Keratinocyte (primary cell): ENCODE measurements around the gene TICRR. TPM values are rescaled to one million over a fixed set of nuclear protein-coding genes. Genes with fewer than 3 reads are reported as not detected.

Experiments used
- DNase-seq: peaks from one replicate; pipeline ENCODE4 v3.0.0-alpha.2; 2011; ENCODE audit warnings: low read depth, missing footprints, low spot score
- FAIRE-seq: peaks from 2 replicates; lab custom pipeline; 2011; peaks lifted over from hg19 to GRCh38; lab: Jason Lieb, UNC
- H2AFZ ChIP-seq: 2 replicates; pipeline ENCODE4 v1.6.0; 2012; ENCODE audit warnings: low read length, control low read depth, inconsistent platforms; ENCODE audit not compliant: control insufficient read depth
- H3K27ac ChIP-seq: 2 replicates; pipeline ENCODE4 v1.5.1; 2011; ENCODE audit warnings: low read length; ENCODE audit not compliant: control insufficient read depth, insufficient read depth
- H3K27me3 ChIP-seq: 3 replicates; pipeline ENCODE4 v1.6.0; 2011; ENCODE audit warnings: low read length; ENCODE audit not compliant: control insufficient read depth, insufficient read depth; ENCODE audit errors: extremely low read depth
- H3K36me3 ChIP-seq, 2 experiments: 2 replicates in 1 of 2; 3 replicates in 1 of 2; pipeline ENCODE4 v1.5.1; 2011; ENCODE audit warnings: low read length in 2 of 2, mild to moderate bottlenecking in 1 of 2; ENCODE audit not compliant: control insufficient read depth in 2 of 2, insufficient read depth in 2 of 2; ENCODE audit errors: extremely low read depth in 1 of 2
- H3K4me1 ChIP-seq: 3 replicates; pipeline ENCODE4 v1.5.1; 2011; ENCODE audit warnings: low read length; ENCODE audit not compliant: control insufficient read depth, insufficient read depth; ENCODE audit errors: extremely low read depth
- H3K4me2 ChIP-seq: 3 replicates; pipeline ENCODE4 v1.6.0; 2011; ENCODE audit warnings: low read depth, low read length; ENCODE audit not compliant: control insufficient read depth, insufficient read depth; ENCODE audit errors: extremely low read depth
- H3K4me3 ChIP-seq, 3 experiments: fragments of 200-600 bp in 1 of 3; sonication (generic) in 1 of 3; 2 replicates in 2 of 3; 3 replicates in 1 of 3; pipeline ENCODE4 v1.5.1; 2011 to 2016; ENCODE audit warnings: low read length in 3 of 3, mild to moderate bottlenecking in 3 of 3, control low read depth in 2 of 3, inconsistent platforms in 1 of 3, low read depth in 1 of 3, mixed read lengths in 1 of 3, mixed run types in 1 of 3, moderate library complexity in 1 of 3; ENCODE audit not compliant: control insufficient read depth in 2 of 3, insufficient read depth in 2 of 3; ENCODE audit errors: extremely low read depth in 1 of 3
- H3K79me2 ChIP-seq: 2 replicates; pipeline ENCODE4 v1.6.0; 2012; ENCODE audit warnings: low read length; ENCODE audit not compliant: control insufficient read depth, insufficient read depth
- H3K9ac ChIP-seq: 3 replicates; pipeline ENCODE4 v1.6.0; 2011; ENCODE audit warnings: low read length; ENCODE audit not compliant: control insufficient read depth, insufficient read depth; ENCODE audit errors: extremely low read depth
- H3K9me1 ChIP-seq: 3 replicates; pipeline ENCODE4 v1.6.0; 2011; ENCODE audit warnings: low read length; ENCODE audit not compliant: control insufficient read depth, insufficient read depth; ENCODE audit errors: extremely low read depth
- H3K9me3 ChIP-seq: 2 replicates; pipeline ENCODE4 v1.5.1; 2012; ENCODE audit warnings: low read depth, low read length; ENCODE audit not compliant: control insufficient read depth
- H4K20me1 ChIP-seq: 3 replicates; pipeline ENCODE4 v1.6.0; 2011; ENCODE audit warnings: low read length; ENCODE audit not compliant: control insufficient read depth, insufficient read depth; ENCODE audit errors: extremely low read depth
- EZH2 ChIP-seq: IDR thresholded peaks from one replicate; pipeline ENCODE4 v1.6.1; 2012; ENCODE audit warnings: inconsistent platforms, mild to moderate bottlenecking, low read length, moderate library complexity
- dilution Hi-C: fragments of 300-500 bp; cut with MboI; formaldehyde crosslinking; loops from one replicate; pipeline ENCODE4 v1.7.0; 2020; ENCODE audit warnings: low sequenced_read_pairs; ENCODE audit not compliant: extremely low pct_ligation_motif_present
- polyA plus RNA-seq, 5 experiments: library from polyadenylated mRNA; depleted of rRNA in 3 of 5; stranded (reverse) in 3 of 5; stranded (forward) in 1 of 5; unstranded in 1 of 5; fragments of >200 nt; gene quantifications; 1 replicate in 1 of 5; 2 replicates in 3 of 5; 3 replicates in 1 of 5; pipeline versions ENCODE4 v1.2.1 to v1.2.3, GENCODE V29; 2011 to 2012; ENCODE audit warnings: missing spikeins in 2 of 5, low read depth in 1 of 5, low replicate concordance in 1 of 5
- TF ChIP-seq, protein P1 (sequence below), 3 experiments: IDR thresholded peaks in 1 of 3; conservative IDR thresholded peaks in 1 of 3; optimal IDR thresholded peaks in 1 of 3; 2 replicates in 2 of 3; 3 replicates in 1 of 3; pipeline versions ENCODE3 to v1.5.1; 2011; ENCODE audit warnings: low read length in 3 of 3, mild to moderate bottlenecking in 3 of 3, moderate library complexity in 2 of 3, control low read depth in 1 of 3, inconsistent platforms in 1 of 3; ENCODE audit not compliant: insufficient read depth in 2 of 3; ENCODE audit errors: extremely low read depth in 1 of 3

The TICRR gene
- polyA plus RNA-seq, 1 donor (not counting 4 experiments of a cell fraction or from before 2014, with no cell fraction given): 2.9 TPM

DNA sequence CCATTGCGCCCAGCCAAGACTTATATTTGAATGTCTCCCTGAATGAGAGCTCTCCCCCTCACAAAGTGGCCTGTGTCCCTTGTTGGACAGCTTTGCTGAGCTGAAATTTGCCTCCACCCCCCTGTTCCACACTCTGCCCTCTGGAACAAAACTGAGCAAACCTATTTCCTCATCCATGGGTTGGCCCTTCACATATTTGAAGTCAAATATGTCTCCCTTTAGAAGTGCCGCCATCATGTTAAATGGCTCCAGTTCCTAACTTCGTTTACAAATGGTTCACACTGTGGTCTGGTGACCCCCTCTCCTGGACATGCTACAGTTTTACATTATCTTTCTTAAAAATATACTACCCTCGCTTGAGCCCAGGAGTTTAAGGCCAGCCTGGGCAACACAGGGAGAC, 99.3 kb downstream of the TICRR start:
- no peaks in the 10 kb centered on the region for H3K36me3 ChIP-seq
- FAIRE-seq: no peak
- no peak for TF ChIP-seq EZH2
- TF ChIP-seq, protein P1, sequence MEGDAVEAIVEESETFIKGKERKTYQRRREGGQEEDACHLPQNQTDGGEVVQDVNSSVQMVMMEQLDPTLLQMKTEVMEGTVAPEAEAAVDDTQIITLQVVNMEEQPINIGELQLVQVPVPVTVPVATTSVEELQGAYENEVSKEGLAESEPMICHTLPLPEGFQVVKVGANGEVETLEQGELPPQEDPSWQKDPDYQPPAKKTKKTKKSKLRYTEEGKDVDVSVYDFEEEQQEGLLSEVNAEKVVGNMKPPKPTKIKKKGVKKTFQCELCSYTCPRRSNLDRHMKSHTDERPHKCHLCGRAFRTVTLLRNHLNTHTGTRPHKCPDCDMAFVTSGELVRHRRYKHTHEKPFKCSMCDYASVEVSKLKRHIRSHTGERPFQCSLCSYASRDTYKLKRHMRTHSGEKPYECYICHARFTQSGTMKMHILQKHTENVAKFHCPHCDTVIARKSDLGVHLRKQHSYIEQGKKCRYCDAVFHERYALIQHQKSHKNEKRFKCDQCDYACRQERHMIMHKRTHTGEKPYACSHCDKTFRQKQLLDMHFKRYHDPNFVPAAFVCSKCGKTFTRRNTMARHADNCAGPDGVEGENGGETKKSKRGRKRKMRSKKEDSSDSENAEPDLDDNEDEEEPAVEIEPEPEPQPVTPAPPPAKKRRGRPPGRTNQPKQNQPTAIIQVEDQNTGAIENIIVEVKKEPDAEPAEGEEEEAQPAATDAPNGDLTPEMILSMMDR (optimal IDR thresholded peaks at IDR 0.05 in 1 of 3, IDR thresholded peaks at IDR 0.05 in 1 of 3, conservative IDR thresholded peaks at IDR 0.05 in 1 of 3; ENCODE audit: extremely low read depth in 1 of 3, insufficient read depth in 2 of 3, low read length in 3 of 3): no peak
- no peak overlapping the region for H3K27ac ChIP-seq
- H3K9ac ChIP-seq: no peak overlapping the region
- H3K4me1 ChIP-seq: no peaks in the 10 kb centered on the region
- no peak for DNase-seq
- no peak overlapping the region for H3K4me3 ChIP-seq
- no peaks in the 10 kb centered on the region for H3K27me3 ChIP-seq
- H3K9me1 ChIP-seq: no peaks in the 10 kb centered on the region
- no peaks in the 10 kb centered on the region for H3K79me2 ChIP-seq
- H4K20me1 ChIP-seq: no peaks in the 10 kb centered on the region
- no peak overlapping the region for H3K4me2 ChIP-seq
- H2AFZ ChIP-seq: no peak overlapping the region
- dilution Hi-C loops: no loop called here
- no peaks in the 10 kb centered on the region for H3K9me3 ChIP-seq

DNA sequence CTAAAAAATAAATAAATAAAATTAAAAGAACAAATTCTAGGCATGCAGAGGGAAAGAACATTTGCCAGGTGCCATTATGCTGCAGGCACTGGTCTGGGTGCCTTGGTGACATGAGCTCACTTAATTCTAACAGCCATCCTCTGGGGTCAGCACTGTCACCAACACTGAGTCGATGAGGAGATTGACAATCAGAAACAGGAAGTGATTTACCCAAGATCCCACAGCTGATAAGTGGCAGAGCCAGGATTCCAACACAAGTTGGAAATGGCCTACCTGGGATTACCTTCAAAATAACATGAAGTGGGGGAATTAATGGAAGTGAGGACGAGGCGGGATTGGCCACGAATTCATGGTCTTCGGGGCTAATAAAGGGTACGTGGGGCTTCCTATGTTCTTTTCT, 100.3 kb downstream of the TICRR start:
- Histone ChIP-seq H3K9me3 (no peaks in the 10 kb centered on the region), H3K36me3 (no peaks in the 10 kb centered on the region), H3K79me2 (no peaks in the 10 kb centered on the region), H3K4me3 (no peak overlapping the region), H4K20me1 (no peaks in the 10 kb centered on the region), H2AFZ (no peak overlapping the region), H3K4me1 (no peaks in the 10 kb centered on the region), H3K4me2 (no peak overlapping the region), H3K27ac (no peak overlapping the region), H3K9me1 (no peaks in the 10 kb centered on the region), H3K9ac (no peak overlapping the region), H3K27me3 (no peaks in the 10 kb centered on the region)
- DNase-seq: no peak
- no peak for FAIRE-seq
- dilution Hi-C loops: no loop called here
- TF ChIP-seq, protein P1 (optimal IDR thresholded peaks at IDR 0.05 in 1 of 3, IDR thresholded peaks at IDR 0.05 in 1 of 3, conservative IDR thresholded peaks at IDR 0.05 in 1 of 3; ENCODE audit: extremely low read depth in 1 of 3, insufficient read depth in 2 of 3, low read length in 3 of 3): no peak
- TF ChIP-seq EZH2: no peak
